Stomach (tissue), 4 donors: ENCODE measurements around the gene SNX5.

Experiments used
- CTCF ChIP-seq, 7 experiments: fragments of 450-650 bp in 4 of 7; fragments of 200-600 bp in 3 of 7; sonication (generic) in 3 of 7; IDR thresholded peaks; one replicate each; pipeline ENCODE4 v1.5.1; 2016 to 2019; ENCODE audit warnings: antibody characterized with exemption in 7 of 7, control low read depth in 2 of 7, mild to moderate bottlenecking in 1 of 7
- POLR2AphosphoS5 ChIP-seq, 3 donors: sonication (generic); formaldehyde crosslinking; IDR thresholded peaks; one replicate each; pipeline ENCODE4 v1.6.1; 2016; ENCODE audit warnings: antibody characterized with exemption in 3 of 3

- TF ChIP-seq POLR2AphosphoS5 (IDR thresholded peaks at IDR 0.05) (no peak), CTCF (IDR thresholded peaks at IDR 0.05) (no peak)
Observed at GRCh38 chr20:17969884-17970409, 1.4 kb upstream of the SNX5 start.
